ENCODE results near the gene ZNF319. TPM values are rescaled to one million over a fixed set of nuclear protein-coding genes. Genes with fewer than 3 reads are reported as not detected.
A peak's percentile ranks its signal among the peaks of the same experiment; 100 is the strongest.

Gene ZNF319
- total and polyA plus RNA-seq, 2 of the 13 experiments (the other 11 are each of a cell fraction or from before 2014, with no cell fraction given): 2.4 to 3.6 TPM

- in situ Hi-C loops (cut with HindIII; ENCODE audit: extremely low pct_ligation_motif_present, low pct_unique_long_range_greater_than_20kb) (loop anchor here (5.0 kb wide), 1 partner anchor 105 kb away; the partner anchor contains the start of gene CFAP20), intact Hi-C loops (cut with micrococcal nuclease; ENCODE audit: unreplicated experiment) (loop anchor here (5.0 to 10.0 kb wide), 3 partner anchors 173 to 465 kb away; partner anchors contain the start of gene CSNK2A2)
- no peaks in the 10 kb centered on the region for H4K20me1 ChIP-seq (ENCODE audit: insufficient read depth, low read length)
- H2AFZ ChIP-seq (ENCODE audit: low read length): no peak overlapping the region
- FAIRE-seq: no peak
- peaks cover 11% of the 10 kb centered on the region for H3K79me2 ChIP-seq (ENCODE audit: insufficient read depth, low read length)
- no peak for ATAC-seq
- H3K9me3 ChIP-seq (ENCODE audit: low read length): no peaks in the 10 kb centered on the region
- DNase-seq (ENCODE audit: low spot score): no peak
- POLR2A ChIA-PET: interaction anchor here (2.7 to 5.9 kb wide), 3 partner anchors 11 to 106 kb away, joined by 11 to 101 read pairs (median 28); partner anchors contain the start of gene CFAP20
- no peaks in the 10 kb centered on the region for H3K27me3 ChIP-seq (ENCODE audit: control insufficient read depth in 1 of 2, insufficient read depth in 2 of 2, low read length in 2 of 2)
- BruUV-seq (replicated peaks): no TSS peak
- H3K4me1 ChIP-seq (ENCODE audit: insufficient read depth, low read length): peaks cover 30% of the 10 kb centered on the region
- H3K36me3 ChIP-seq (replicated peaks in 1 of 2; ENCODE audit: control insufficient read depth in 1 of 2, insufficient read depth in 2 of 2, low read length in 2 of 2): peaks cover 4 to 11% of the 10 kb centered on the region in 2 experiments; a peak in 4 of 5 replicates
- no peak overlapping the region for H3K4me3 ChIP-seq (replicated peaks in 1 of 3; ENCODE audit: insufficient read depth in 1 of 3, low read depth in 2 of 3, low read length in 3 of 3)
- no peak overlapping the region for H3K27ac ChIP-seq (ENCODE audit: extremely low read length, insufficient read depth, low read length)
- no peak overlapping the region for H3K9ac ChIP-seq (ENCODE audit: insufficient read depth, low read depth, low read length)
- no peak overlapping the region for H3K4me2 ChIP-seq (ENCODE audit: low read depth, low read length)
- CTCF ChIA-PET (ENCODE audit: low intra/inter-chr PET ratio, low total read pairs): interaction anchor here (3.2 kb wide), 1 partner anchor 100 kb away, joined by 40 read pairs; no protein-coding TSS in a partner anchor
- 85% methylated on average over 8 of the region's 8 CpGs for WGBS (ENCODE audit: low lambda C conversion rate)
- TF ChIP-seq ZNF326 (CRISPR knock-in tag; IDR thresholded peaks at IDR 0.05; ENCODE audit: borderline replicate concordance) (no peak), ZNF281 (CRISPR knock-in tag; IDR thresholded peaks at IDR 0.05; ENCODE audit: borderline replicate concordance) (no peak), EEA1 (CRISPR knock-in tag; IDR thresholded peaks at IDR 0.05; ENCODE audit: borderline replicate concordance) (no peak), ARNT2 (CRISPR knock-in tag; IDR thresholded peaks at IDR 0.05; ENCODE audit: low read depth) (no peak), ZNF781 (CRISPR knock-in tag; IDR thresholded peaks at IDR 0.05; ENCODE audit: borderline replicate concordance, not compliant biosample characterization) (no peak), KDM2A (CRISPR knock-in tag; IDR thresholded peaks at IDR 0.05; ENCODE audit: borderline replicate concordance, low read depth) (0 out of 2 replicates have a peak, but pooled peaks have one; percentile 14), MLX (CRISPR knock-in tag; IDR thresholded peaks at IDR 0.05) (no peak), FLYWCH1 (CRISPR knock-in tag; IDR thresholded peaks at IDR 0.05) (no peak), ZNF768 (CRISPR knock-in tag; IDR thresholded peaks at IDR 0.05) (peak; percentile 64; the same call in 1 of the 2 replicates), ZNF207 (IDR thresholded peaks at IDR 0.05; ENCODE audit: borderline replicate concordance) (no peak), MTF2 (CRISPR knock-in tag; IDR thresholded peaks at IDR 0.05; ENCODE audit: borderline replicate concordance) (no peak), MED8 (CRISPR knock-in tag; IDR thresholded peaks at IDR 0.05; ENCODE audit: insufficient replicate concordance) (no peak), ZNF354B (CRISPR knock-in tag; IDR thresholded peaks at IDR 0.05) (no peak), ZFY (CRISPR knock-in tag; IDR thresholded peaks at IDR 0.05) (no peak), SIX1 (CRISPR knock-in tag; IDR thresholded peaks at IDR 0.05; ENCODE audit: borderline replicate concordance) (no peak), CREB3 (CRISPR knock-in tag; IDR thresholded peaks at IDR 0.05) (no peak), ZNF274 (CRISPR knock-in tag; IDR thresholded peaks at IDR 0.05) (no peak)
These were observed 21.4 kb upstream of the ZNF319 start for GRCh38 chr16:58021661-58022551.
